GM19035 (cell line): ENCODE results near the gene TRAPPC11.

ENCODE experiments used
- ATAC-seq: cut with Tn5 transposase; IDR thresholded peaks from one replicate; pipeline ENCODE4 v1.9.1; 2021; ENCODE audit not compliant: unreplicated experiment

Gene TRAPPC11

GRCh38 chr4:183636923-183637322 lies 22.2 kb upstream of the TRAPPC11 start:
- no peak for ATAC-seq

- no peak for ATAC-seq
These were observed 21.6 kb upstream of the TRAPPC11 start for GRCh38 chr4:183637461-183637860.

GRCh38 chr4:183638436-183638835 lies 20.7 kb upstream of the TRAPPC11 start:
- ATAC-seq = no peak

GRCh38 chr4:183639291-183639690 lies 19.8 kb upstream of the TRAPPC11 start:
- no peak for ATAC-seq

- ATAC-seq = no peak
These were observed 13.8 kb upstream of the TRAPPC11 start for GRCh38 chr4:183645326-183645725.

GRCh38 chr4:183657564-183657963 lies 1.5 kb upstream of the TRAPPC11 start:
- no peak for ATAC-seq

- ATAC-seq = peak; percentile 37
These were observed 598 bp upstream of the TRAPPC11 start for GRCh38 chr4:183658362-183659028.

- ATAC-seq = no peak
These were observed 764 bp downstream of the TRAPPC11 start for GRCh38 chr4:183659872-183660242.

- no peak for ATAC-seq
These were observed 7.0 kb downstream of the TRAPPC11 start for GRCh38 chr4:183666088-183666487.

GRCh38 chr4:183670251-183670650 lies 11.2 kb downstream of the TRAPPC11 start:
- no peak for ATAC-seq

GRCh38 chr4:183670960-183671555 lies 12.0 kb downstream of the TRAPPC11 start:
- ATAC-seq = no peak

- ATAC-seq = no peak
These were observed 15.1 kb downstream of the TRAPPC11 start for GRCh38 chr4:183674153-183674552.

GRCh38 chr4:183675625-183676024 lies 16.5 kb downstream of the TRAPPC11 start:
- no peak for ATAC-seq

GRCh38 chr4:183681119-183681518 lies 22.0 kb downstream of the TRAPPC11 start:
- no peak for ATAC-seq

GRCh38 chr4:183686461-183686860 lies 27.4 kb downstream of the TRAPPC11 start:
- no peak for ATAC-seq

- ATAC-seq = no peak
These were observed 29.1 kb downstream of the TRAPPC11 start for GRCh38 chr4:183688216-183688615.

GRCh38 chr4:183691006-183691405 lies 31.9 kb downstream of the TRAPPC11 start:
- ATAC-seq = no peak

GRCh38 chr4:183691897-183692296 lies 32.8 kb downstream of the TRAPPC11 start:
- ATAC-seq = no peak

- no peak for ATAC-seq
These were observed 39.8 kb downstream of the TRAPPC11 start for GRCh38 chr4:183698909-183699308.

GRCh38 chr4:183700407-183700806 lies 41.3 kb downstream of the TRAPPC11 start:
- ATAC-seq = no peak

- no peak for ATAC-seq
These were observed 43.4 kb downstream of the TRAPPC11 start for GRCh38 chr4:183702492-183702891.

- no peak for ATAC-seq
These were observed 55.5 kb downstream of the TRAPPC11 start for GRCh38 chr4:183714626-183715025.

- no peak for ATAC-seq
These were observed 57.2 kb downstream of the TRAPPC11 start for GRCh38 chr4:183716302-183716701.
